ENCODE results near the gene NDUFA11.

NDUFA11 gene

GRCh38 chr19:5914358-5914774 is 10.8 kb upstream of the NDUFA11 start:
- no peak for TF ChIP-seq CTCF (IDR thresholded peaks at IDR 0.05)

DNA sequence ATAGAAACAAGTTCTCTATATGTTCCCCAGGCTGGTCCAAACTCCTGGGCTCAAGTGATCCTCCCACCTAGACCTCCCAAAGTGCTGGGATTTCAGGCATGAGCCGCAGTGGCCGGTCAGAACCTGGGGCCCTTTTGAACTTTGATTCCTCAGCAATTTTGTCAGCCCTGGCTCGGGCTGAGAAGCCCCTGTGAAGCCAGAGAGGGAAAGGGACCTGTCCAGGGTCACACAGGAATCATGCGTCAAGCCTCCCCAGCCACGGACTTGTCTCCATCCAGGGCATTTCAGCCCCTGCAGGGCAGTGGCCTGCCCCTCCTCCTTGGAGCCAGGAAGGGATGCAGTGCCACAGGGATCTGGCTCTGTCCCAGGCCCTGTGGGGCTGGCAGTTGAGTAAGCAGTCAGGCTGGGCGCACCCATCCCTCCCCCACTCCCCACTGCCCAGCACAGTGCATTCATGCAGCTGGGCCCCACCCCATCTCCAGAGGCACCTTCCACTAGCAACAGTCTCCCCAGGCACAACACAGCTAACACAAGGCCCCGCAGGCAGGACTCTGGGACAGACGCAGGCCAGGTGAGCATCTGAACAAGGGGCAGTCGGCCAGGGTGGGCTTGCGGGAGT is 10.3 kb upstream of the NDUFA11 start, which contains the start of gene CAPS:
TSS of gene CAPS (plus strand) at position 516 of the 619 bp plus-strand sequence. CDS start 153 bp downstream, outside the sequence.
- no peak for TF ChIP-seq CTCF (IDR thresholded peaks at IDR 0.05)

DNA sequence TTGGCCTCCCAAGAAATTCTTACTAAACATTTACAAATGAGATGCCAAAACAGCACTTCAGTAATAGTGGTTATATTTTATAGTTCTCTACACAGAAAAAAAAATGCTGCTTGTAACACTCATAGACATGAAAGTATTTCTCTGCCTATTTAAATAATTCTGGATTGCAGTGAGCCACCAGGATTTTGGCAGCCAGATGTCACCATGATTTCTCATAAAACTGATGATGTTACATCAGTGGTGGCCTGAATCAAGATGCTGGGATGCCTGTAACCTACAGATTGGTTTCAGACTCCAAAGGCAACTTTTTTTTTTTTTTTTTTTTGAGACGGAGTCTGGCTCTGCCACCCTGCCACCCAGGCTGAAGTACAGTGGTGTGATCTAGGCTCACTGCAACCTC is 7.8 kb upstream of the NDUFA11 start:
- TF ChIP-seq CTCF (IDR thresholded peaks at IDR 0.05), result no peak

DNA sequence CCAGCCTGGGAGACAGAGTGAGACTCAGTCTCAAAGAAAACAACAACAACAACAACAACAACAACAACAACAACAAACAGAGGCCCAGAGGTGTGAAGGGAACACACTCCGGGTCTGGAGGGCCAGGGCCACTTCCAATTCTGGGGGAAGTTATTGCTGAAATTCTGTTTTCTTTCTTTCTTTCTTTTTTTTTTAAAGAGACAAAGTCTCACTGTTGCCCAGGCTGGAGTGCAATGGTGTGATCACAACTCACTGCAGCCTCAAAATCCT is 7.0 kb upstream of the NDUFA11 start:
- TF ChIP-seq CTCF (IDR thresholded peaks at IDR 0.05), result no peak

GRCh38 chr19:5908773-5909442 is 5.3 kb upstream of the NDUFA11 start:
- TF ChIP-seq CTCF (IDR thresholded peaks at IDR 0.05), result no peak

DNA sequence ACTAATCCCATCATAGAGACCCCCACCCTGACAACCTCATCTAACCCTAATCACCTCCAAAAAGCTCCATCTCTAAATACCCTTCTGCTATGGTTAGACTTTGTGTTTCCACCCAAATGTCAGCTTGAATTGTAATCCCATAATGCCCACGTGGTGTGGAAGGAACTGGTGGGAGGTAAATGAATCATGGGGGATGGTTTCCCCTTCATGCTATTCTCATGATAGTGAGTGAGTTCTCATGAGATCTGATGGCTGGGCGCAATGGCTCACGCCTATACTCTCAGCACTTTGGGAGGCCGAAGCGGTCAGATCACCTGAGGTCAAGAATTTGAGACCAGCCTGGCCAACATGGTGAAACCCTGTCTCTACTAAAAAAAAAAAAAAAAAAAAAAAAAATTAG is 3.7 kb upstream of the NDUFA11 start:
- TF ChIP-seq CTCF (IDR thresholded peaks at IDR 0.05), result no peak

- no peak for TF ChIP-seq CTCF (IDR thresholded peaks at IDR 0.05)
These were observed 1.7 kb upstream of the NDUFA11 start for GRCh38 chr19:5905114-5905778.
